ENCODE results near the gene ABCB6.

ABCB6 gene

DNA sequence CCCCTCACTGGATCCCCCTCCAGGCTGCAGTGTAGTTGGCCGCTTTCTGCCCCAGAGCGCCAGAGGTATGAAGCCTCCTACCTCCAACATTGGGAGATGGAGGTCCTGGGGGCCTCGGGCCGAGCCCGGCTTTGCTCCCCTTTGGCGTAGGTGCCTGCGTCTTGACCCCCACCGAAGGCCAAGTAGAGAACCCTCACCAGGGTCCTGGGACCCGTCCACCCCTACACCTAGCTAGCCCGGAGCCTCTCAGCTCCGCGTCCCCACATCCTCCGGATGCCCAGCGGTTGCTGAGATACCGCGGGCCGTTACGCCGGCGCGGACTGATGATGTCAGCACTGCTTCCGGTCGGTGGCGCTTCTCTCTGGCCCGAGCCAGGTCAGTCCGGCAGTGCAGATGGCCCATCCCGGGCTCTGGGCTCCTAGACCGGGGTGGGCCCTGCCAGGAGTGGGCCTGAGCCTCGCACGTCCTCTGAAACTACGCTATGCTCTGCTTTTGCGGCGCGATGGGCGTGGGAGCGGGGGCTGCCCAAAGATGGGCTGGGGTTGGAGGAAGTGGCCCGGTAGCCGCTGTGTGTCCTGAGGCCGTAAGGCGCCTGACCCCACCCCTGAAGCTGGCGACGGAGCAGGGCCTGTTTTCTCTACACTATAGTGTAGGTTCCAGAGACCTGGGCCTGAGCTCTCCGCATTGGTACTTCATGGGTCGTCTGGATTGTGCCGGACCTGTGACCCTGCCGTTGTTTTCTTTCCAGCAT, 26.6 kb upstream of the ABCB6 start, which contains the start of the genes GLB1L and STK16:
Gene GLB1L, minus strand, starts transcription at position 297 of the 751 bp plus-strand sequence. CDS start 1,871 bp downstream, outside the sequence.
Gene STK16, plus strand, starts transcription at position 332 of the 751 bp plus-strand sequence. CDS start 521 bp downstream, outside the sequence.
- peak; percentile 92 for DNase-seq

DNA sequence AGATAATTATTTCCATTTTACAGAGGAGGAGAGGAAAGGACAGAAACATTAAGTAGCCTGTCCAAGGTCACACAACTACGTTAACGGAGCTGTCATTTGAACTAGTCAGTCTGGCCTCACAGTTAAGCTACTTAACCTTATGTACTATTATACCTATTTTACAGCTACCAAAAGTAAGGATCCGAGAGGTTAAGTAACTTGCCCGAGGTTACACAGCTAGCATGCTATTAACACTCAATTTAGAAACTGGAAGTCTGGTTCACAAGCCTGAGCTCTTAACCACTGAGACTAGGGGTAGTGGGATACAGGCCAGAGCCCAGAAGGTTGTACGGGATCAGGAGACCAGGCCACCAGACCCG, 26.0 kb upstream of the ABCB6 start:
- DNase-seq, result no peak

DNA sequence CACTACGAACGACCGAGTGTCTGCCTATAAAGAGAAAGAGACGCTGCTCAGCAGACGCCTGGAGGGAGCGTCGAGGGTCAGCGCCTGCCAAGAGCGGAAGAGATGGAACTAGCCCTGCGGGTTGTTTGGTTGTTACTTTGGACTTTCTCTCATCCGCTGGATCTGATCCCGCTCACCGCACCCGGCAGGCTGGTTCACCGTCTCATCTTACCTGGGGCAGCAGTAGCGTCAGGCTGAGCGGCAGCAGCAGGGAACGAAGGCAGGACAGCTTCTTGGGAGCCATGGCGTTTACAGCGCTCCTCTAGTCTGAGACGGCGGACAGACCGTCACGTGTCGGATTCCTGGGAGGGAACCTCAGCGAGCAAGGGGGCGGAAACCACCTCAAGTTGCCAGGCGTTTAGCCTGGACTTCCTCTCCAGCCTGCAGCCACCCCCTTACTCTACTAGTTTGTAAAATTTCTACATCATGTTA, 24.6 kb upstream of the ABCB6 start:
- DNase-seq, result no peak

DNA sequence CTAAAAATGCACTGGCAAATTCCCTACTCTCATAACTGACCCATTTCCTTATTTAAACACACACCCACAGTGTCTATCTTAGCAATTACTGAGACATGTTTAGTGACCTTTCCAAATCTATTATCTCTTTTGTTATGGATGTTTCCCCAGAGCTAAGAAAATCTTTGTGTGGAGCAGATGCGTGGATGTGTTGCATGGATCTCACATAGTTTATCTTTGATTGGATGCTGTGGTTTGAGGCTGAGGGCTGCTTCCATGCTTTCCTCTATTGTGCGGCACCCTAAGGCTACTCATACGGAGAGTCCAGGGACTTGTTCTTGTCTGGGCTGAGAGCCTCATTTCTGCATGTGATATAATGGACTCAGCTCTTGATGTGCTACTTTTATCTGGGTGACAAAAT, 15.6 kb upstream of the ABCB6 start:
- no peak for DNase-seq

DNA sequence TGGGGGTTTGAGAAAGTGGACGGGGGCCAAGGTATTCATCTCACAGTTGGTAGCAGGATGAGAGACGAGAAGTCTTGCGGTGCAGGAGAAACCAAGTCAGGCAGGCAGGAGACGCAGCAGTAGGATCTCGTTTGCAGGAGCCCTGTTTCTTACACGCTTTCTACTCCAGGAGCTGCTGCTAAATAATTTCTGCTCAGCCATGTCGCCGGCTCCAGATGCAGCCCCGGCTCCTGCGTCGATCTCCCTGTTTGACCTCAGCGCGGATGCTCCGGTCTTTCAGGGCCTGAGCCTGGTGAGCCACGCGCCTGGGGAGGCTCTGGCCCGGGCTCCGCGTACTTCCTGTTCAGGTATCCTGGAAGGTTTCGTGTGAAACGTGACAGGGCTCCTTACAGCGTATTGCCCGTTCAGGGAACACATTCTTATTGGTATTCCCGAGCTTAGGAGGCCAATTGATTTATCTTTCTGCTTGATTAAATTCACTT, 11.3 kb upstream of the ABCB6 start:
- peak; percentile 74 for DNase-seq

DNA sequence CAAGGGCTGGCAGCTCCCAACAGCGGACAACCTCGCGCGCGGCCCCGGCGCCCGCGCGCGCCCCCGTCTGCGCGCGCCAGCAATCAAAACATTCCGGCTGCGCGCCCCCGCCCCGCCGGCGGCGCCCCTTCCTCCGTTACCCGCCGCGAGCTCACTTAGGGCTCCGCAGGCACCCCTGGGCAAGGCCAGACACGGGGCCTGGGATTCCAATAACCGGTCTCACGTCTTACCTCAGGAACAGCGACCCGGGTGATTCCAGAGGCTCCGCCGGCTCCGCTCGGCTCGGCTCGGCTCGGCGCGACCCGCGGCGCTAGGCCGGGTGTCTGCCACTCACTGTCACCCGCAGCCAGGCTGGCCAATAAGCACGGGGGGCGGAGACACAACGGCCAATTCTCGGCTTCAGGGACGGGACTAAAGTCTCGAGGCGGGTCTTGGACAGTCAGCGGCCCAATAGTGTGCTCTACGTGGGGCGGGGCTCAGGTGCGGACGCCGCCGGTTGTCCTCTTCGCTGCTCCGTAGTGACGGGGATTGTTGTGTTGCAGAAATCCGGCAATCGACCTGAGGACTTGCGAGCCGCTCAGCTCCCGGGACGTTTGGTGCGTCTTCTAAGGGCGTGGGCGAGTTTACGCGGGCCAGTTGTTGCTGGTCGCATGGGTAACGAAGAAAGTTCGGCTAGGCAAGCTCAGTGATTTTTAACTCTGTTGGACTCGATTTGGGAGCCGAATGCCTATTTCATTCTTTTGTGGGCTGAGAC, 10.7 kb upstream of the ABCB6 start, which contains the start of the genes ANKZF1 and ATG9A:
Gene ANKZF1, plus strand, starts transcription at position 502 of the 754 bp plus-strand sequence. CDS start 452 bp downstream, outside the sequence.
Gene ATG9A, minus strand, starts transcription at position 332 of the 754 bp plus-strand sequence. CDS start 1,612 bp downstream, outside the sequence.
- peak; percentile 99 for DNase-seq

DNA sequence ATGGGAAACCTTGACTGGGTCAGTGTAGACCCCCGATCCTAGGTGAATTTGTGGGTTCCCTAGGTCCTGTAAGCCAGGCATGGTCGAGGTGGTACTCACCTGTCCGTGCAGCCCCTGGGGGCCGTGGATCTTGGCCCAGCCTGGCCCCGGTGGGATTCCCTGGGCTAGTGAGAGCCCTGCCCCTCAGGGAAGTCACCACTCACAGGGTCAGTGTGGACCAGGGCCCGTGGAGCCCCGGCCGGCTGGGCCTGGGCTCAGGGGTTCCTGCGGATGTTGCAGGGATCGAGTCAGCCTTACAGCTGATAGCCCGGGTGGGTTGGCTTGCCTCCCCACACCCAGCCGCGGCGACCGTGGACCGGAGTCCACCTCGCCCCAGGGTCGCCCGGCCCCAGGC, 10.2 kb upstream of the ABCB6 start:
- no peak for DNase-seq

DNA sequence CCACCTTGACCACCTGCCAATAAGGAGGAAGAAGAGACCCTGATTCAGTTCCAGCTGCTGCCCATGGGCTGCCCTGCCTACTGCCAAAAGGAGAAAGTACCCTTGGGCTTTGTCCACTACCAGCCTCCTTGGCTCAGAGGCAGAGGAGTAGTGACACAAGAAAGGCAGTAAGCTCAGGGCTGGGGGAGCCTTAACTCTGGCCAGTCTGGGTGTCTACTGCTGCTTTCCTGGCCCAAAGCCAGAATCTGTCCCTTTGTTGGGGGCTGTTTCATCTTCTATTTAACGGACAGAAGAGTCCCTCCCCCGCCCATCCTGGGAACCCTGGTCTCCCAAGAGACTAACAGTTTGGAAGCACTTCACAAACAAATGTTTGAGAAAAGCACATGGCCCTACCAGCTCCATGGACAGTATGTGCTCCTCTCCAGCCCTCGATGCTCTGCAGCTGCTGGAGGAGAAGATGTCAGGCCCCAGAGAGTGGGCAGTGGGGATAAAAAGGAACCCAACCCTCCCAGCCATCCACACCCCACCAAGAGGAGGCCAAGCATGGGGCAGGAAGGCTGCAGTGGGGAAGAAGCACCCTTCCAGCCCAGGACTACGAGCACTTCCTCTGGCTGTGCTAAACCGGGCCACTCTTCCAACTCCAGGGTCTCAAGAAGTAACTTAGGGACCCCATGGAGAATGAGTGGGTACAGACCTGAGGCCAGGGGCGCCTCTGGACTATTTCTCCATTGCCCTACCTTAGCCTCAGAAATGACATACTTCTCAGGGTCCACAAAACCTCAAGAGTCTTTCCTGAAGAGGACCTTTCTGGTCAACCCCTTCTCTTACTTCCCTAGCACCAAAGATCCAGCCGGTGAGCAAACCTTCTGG, 9.5 kb upstream of the ABCB6 start:
- peak; percentile 3 for DNase-seq

DNA sequence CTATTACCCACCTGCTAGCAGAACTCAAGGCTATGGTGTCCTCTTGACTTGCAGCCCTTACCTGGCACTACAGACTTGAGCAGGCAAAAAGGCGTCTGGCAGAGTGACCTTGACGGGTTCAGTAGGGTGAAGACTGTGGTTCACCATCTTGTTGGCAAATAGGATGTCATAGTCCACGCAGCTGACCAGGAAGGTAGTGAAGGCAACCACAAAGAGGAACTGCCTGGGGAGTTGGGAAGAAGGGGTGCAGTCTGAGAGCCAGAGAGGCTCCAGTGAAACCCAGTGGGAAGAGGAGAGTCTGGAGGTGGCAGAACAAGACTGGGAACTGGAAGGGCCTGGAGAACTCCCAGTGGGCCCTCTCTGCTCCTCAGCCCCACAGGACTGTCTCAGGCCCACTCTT, 6.6 kb upstream of the ABCB6 start:
- no peak for DNase-seq

DNA sequence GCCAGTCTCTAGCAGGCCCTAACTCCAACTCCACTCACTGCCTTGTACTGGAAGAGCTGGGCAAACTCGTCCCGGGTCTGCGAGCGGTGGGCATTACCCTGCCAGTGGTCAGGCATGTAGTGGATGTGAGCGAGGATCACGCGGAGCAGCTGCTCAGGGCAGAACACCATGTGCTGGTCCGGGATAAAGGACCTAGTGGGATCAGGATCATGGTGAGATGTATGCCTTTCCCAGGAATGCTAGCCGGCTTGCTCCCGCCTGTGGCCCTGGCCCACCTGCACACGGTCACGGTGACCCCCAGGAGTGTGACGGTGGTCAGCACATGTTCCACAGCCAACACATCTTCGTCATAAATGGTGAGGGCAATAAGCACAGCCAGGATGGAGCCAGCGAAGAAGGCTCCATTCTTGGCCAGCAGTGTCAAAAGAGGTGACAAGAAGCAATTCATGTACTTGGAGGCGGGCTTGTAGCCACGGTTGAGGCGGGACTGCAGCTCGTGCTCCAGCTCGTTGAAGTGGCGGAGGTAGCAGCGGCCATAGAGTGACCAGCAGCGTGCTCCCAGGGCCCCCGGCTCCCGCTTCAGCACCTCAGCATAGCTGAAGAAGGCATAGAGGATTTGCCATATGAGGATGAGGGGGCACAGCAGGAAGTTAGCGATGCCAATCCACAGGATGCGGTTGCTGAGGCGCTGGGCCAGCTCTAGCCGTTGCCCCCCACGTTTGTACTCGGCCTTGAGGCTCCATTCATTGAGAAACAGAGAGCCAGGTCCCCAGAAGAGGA, 5.3 kb upstream of the ABCB6 start:
- DNase-seq, result no peak

DNA sequence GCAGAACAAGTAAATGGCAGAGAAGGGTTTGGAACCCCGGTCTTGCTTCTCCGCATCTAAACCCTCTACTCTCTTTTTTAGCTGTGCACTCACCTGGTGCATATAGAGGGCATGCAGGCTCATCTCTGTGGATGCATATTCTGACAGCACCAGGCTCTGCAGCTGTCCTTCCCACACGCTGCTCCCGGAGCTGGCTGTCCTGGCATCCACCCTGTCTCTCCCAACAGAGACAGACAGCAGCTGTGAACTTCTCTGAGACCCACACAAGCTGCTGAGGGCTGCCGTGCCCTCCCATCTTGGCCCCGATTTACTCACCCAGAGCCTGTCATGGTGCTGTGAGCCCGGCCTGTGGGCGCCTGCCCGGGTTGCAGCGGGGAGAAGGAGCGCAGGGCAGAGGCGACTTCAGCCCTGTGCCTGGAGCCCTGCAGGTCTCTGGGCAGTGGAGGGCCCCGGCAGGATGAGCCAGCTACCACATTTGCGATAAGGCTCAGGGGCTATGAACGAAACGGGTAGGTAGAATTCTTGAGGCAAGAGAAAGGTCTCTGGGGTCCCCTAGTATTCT, 3.3 kb upstream of the ABCB6 start:
- DNase-seq, result no peak

DNA sequence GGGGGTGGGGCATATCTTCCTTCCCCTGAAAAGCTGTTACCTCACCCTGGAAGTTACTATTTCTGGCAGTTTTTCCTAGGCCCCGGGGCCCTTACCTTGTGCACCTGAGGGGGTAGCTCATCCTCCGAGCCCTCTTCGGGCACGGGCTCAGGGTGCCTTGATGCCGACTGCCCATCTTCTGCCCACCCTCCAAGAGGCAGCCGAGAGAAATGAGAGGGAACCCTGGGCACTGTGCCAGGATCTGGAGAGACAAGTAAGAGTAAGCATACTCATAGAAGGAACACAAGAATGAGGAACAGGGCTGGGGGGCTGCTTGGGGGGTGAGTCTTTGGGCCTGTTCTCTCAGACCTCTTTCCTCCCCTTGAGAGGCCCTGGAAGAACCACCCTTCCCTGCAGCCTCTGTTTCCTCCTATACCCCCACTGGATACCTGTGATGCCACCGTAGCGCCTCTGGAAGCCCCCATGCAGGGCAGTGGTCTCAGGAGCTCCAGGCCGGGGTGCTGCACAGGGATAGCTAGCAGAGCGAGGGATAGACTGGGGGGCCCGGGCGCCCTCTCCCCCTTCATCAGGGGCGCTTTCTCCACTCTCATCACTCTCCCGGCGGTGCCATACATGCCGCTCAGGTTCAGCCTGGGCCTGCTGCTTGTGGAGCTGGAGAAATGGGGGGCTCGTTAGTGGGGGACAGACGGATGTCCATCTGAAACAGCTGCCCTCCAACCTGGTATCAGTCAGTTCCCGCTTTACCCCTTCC, 2.1 kb upstream of the ABCB6 start:
- no peak for DNase-seq

DNA sequence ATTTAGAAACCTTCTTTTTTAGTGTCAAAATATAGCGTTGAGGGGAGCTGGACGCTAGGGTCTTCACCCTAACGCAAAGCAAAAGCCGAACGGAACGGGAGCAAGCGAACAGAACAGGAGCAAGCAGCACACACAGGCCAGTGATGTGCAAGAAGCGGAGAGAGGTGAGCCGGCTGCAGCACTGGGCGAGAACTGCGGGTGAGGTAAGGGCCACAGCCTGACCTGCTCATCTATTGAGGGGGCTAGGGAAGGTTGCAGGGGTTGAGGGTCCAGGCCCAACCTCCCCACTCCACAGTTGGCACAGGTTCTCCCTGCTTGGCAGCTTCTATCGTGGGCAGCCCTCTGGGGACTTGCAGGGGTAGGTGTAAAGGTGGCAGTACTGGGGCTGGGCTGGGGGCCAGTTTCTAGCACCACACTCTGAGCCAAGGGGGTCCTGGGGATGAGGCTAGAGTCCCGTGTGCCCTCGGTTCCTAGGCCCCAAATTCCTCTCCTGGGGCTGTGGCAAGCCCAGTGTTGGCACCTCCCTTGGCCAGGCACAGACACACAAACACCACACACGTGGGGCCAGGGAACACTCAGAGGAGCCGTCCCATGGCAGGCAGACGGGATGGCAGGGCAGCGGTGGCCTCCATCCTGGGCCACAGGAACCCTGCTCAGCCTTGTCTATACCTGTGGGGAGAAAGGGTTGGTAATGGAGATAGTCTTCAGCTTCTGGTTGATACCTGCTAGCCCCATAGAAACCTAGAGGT, 1.2 kb upstream of the ABCB6 start:
- DNase-seq, result no peak

DNA sequence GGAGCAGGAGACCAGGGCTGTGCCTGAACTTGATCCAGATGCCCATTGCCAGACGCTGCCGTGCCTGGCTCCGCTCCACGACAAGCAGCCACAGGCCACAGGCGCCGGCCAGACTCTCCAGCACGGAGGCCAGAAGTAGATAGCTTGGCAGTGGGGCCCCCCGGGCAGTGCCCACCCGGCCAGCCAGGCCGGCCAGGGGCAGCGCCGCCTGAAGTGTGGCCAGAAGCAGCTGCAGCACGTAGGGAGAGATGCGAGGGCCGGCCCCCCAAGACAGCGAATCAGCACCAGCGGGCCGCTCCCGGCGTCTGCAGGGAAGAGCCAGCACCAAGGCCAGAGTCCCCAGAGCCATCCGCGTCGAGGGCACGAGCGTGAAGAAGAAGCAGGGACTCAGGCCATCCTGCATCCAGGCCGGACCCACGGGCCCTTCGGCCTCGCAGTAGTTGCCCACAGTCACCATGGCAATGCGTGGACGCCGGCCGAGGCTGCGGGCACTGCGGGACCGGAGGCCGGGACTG, 484 bp downstream of the ABCB6 start:
- DNase-seq, result peak; percentile 80

DNA sequence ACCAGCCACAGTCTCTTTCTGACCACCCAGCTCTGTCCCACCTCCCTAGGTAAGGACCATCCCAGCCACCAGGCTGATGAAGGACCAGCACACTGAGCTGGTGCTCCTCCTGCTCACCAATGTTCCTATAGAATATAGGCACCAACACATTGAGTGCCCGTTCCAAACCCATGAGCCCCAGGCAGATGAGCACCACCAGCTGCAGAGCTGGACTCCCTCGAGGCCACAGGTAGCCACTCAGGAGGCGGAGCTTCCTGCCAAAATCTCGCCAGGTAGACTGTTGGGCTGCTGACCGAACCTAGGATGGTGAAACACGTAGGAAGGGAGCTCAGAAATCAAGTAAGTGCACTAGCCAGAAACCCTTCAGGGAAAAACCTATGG, 2.2 kb downstream of the ABCB6 start:
- DNase-seq, result no peak

DNA sequence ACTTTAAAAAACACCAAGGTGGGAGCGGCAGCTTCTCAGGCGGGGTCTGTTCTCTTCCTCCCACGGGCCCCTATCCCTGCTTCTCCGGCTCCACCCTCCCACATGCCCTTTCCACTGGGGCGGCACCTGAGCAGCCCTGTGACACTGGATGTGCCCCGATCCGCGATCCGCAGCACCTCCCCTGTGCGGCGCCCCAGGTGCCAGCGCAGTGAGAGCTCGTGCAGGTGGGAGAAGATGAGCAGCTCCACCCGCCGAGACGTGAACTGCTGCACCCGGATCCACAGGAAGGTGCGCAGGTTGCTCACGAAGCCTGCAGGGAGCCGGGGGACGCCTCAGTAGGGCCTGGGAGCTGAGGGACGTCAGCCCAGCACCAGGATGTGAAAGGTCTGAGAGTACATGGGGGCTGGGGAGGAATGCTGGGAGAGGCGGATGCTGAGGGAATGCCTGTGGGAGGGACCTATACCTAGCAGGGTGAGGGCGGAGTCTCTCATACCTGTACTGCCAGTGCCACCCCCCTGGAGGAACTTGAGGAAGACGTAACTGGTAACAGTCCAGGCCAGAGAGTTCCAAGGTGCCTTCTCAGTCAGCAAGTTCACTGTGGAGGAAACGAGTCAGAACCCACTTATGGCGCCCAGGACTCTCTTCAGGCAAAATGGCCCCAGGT, 2.8 kb downstream of the ABCB6 start:
- DNase-seq, result no peak

DNA sequence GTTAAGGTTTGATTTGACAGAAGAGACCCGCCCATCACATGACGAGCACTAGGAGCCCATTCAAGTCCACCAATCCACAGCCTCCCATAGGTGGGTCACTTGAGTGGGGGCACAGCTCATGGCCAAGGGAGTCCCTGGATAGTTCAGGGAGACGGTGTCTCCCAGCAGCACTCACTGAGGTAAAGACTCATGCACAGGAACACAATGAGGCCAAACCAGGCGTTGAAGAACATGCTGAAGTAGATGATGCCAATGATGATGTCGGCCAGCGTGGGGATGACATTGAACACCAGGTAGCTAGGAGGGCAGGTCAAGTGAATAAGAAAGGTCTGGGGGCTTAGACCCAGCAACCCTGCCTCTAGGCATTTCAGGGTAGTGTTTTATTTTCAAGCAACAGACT, 4.0 kb downstream of the ABCB6 start:
- DNase-seq, result no peak

DNA sequence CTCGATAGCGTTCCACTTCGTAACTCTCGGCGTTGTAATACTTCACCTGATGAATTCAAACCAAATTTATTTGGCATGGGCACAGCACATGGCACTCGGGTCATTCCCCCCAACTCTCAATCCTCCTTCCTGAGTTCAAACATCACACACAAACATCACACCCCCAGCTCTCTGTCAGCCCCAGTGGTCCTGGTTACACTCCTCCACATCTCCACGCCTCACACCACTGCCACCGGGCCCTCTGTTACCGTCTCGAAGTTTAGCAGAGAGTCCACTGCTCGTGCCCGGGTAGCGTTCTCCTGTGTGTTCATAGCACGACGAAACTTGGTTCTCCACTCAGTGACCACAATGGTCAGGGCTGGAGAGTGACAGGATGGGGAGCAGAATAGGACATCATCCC, 4.6 kb downstream of the ABCB6 start:
- no peak for DNase-seq

DNA sequence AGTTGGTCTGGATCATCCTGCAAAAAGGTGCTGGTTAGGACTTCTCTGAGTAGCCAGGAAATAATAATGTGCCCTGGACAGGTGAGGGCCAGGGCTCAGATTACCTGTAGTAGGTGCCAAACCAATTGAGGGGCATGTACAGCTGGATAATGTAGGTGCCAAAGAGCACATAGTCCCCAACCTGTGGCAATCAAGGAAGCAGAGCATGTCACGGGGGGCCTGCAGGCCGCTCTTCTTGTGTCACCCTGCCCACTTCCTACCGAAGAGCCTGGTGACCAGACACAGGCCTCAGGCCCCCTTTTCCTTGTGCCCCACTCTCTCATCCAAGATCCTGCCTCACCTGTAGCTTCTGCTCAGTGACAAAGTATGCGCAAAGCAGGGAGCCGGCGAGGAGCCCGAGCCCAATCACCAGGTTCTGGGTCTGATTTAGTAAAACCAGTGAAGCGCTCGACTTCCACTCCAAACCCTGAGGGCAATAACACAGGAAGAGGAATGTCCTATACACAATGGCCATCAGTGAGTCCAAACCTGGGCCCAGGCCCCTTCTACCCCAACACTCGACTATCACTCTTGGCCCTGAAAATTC, 5.2 kb downstream of the ABCB6 start:
- DNase-seq, result no peak

Data from fibroblast of skin of back (primary cell).